NCI-H187 (cell line): ENCODE data around the gene SEMA3E.

Experiments
- DNase-seq, 2 experiments: peaks; one replicate each; lab custom pipeline; 2025; lab: John Stamatoyannopoulos, UW

The SEMA3E gene

DNA sequence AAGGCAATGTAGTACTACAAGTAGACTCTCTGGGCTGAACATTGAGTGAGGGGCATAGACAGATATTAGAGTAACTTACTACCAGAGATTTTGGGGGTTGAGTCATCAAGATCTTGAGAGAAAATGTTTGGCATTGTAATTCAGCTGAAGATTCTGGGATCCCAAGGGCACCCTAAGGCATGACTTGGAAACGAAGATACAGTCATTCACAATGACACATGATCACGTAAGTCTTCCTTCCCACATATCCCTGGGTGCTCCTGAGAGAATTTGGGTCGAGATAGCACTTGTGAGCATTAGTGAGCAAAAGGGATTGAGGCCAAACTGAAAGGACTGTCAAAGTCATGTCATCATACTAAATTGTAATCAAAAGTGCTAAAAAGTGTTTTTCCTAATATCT, 293.8 kb downstream of the SEMA3E start:
- no peak for DNase-seq

DNA sequence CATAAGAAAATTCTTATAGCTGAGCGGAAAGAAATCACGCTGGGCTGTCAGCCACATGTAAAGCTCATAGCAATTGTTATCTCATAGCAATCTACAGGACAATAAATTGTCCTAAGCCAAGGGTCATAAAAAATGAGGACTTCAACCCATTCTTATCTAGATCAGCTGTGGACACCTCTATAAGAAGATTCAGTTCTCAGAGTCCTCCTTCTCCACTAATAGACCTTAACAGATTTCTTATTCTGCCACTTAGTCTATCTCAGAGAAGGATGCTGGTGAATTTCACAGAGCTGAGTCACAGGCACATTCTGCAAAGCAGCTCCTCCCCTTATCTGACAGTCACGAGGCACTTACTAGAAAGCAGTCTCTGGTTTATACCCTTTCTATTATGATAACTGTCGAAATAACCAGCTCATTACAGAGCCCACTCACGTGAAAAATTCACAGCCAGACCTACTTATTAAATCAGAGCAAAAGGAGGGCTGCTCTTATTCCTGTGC, 300.9 kb downstream of the SEMA3E start:
- no peak for DNase-seq

DNA sequence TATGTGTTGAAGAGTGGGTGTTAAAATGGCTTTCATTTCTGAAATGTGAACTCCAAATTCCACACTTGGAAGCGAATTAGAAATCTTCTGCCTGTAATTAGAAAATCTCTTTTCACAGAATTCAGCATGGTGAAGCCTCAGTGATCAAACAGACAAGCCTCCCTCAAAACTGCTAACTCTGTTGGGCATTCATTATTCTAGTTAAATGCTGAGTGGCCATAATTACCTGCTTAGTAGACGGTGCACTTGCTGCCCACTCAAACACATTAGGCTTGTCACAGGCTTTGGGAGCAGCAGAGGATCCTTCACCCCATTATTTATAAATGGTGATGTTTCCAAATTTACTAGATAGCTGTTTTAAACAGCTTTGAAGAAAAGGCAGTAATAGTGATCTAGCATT, 309.0 kb downstream of the SEMA3E start:
- no peak for DNase-seq

- DNase-seq: no peak
Observed at GRCh38 chr7:83338277-83338950, 310.5 kb downstream of the SEMA3E start.

DNA sequence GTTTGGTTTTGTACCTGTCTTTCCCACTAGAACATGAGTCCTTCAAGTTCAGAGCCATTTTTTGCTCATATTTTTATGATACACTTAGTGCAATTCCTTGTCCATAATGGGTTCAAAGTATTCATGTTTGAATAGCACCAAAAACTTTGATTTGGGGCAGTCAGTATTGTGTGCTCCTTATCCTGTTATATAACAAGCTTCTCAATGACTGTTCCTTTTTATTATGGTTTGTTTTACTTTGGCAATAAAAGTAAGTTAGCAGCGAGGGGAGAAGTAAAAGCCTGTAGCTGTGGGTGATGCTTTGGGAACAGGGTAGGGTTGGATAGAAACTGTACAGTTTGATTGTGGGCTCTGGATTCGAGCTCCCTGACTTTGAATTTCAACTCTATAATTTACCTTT, 311.9 kb downstream of the SEMA3E start:
- DNase-seq: no peak

GRCh38 chr7:83326223-83326622, 322.7 kb downstream of the SEMA3E start:
- no peak for DNase-seq

GRCh38 chr7:83325083-83325482, 323.9 kb downstream of the SEMA3E start:
- DNase-seq: no peak

GRCh38 chr7:83324596-83324995, 324.3 kb downstream of the SEMA3E start:
- no peak for DNase-seq

GRCh38 chr7:83321011-83321410, 327.9 kb downstream of the SEMA3E start:
- DNase-seq: no peak

GRCh38 chr7:83313931-83314330, 335.0 kb downstream of the SEMA3E start:
- no peak for DNase-seq
